Ectodermal cell (in vitro differentiated cells): ENCODE measurements around the gene AIP.

Experiments
- H3K27ac ChIP-seq: 2 replicates; pipeline ENCODE4 v1.7.0; 2013; ENCODE audit warnings: mild to moderate bottlenecking, low read depth, low read length; ENCODE audit not compliant: insufficient read depth, poor library complexity, severe bottlenecking
- H3K27me3 ChIP-seq: 2 replicates; pipeline ENCODE4 v1.7.0; 2013; ENCODE audit warnings: mild to moderate bottlenecking, low read length; ENCODE audit not compliant: insufficient read depth, control insufficient read depth, poor library complexity, severe bottlenecking
- H3K36me3 ChIP-seq: one replicate; pipeline ENCODE4 v1.7.0; 2013; ENCODE audit warnings: low read length; ENCODE audit not compliant: control insufficient read depth, insufficient read depth
- H3K4me1 ChIP-seq: one replicate; pipeline ENCODE4 v1.7.0; 2013; ENCODE audit warnings: low read length; ENCODE audit not compliant: control insufficient read depth, insufficient read depth
- H3K4me3 ChIP-seq: 2 replicates; pipeline ENCODE4 v1.7.0; 2013; ENCODE audit warnings: low read depth, low read length, control low read depth; ENCODE audit not compliant: insufficient read depth
- H3K9me3 ChIP-seq: 2 replicates; pipeline ENCODE4 v1.7.0; 2013; ENCODE audit warnings: mild to moderate bottlenecking, low read length, moderate library complexity; ENCODE audit not compliant: control insufficient read depth
- WGBS, 2 experiments: methylation state at CpG; one replicate each; pipeline ENCODE4 v1.1.7; 2013; ENCODE audit warnings: missing lambda C conversion rate in 2 of 2; 5-methylcytosine and 5-hydroxymethylcytosine counted together

AIP gene

DNA sequence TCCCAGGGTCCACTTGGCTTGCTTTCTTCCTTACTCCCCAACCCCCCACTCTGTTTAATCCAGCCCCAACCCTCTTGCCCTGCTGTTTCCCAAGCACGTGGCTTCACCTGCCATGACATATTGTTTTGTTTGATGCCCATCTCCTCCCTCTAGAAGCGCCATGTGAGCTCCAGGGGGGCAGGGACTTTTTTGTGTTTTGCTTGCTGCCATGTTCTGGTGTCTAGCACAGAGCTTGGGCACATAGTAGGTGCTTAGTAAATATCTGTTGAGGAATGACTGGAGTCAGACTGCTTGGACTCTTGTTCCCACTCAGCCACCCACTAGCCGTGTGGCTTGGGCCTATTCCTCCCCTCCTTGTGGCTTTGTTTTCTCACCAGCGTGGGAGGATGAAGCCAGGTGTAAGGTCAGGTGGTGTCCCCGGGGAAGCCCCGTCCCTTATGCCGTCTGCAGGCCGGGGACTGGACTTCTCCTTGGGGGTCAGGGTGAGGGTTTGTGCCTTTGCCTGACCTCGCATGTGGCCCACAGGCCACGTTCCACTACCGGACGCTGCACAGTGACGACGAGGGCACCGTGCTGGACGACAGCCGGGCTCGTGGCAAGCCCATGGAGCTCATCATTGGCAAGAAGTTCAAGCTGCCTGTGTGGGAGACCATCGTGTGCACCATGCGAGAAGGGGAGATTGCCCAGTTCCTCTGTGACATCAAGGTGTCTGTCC, 3.8 kb downstream of the AIP start:
- H3K9me3 ChIP-seq = no peaks in the 10 kb centered on the region
- H3K4me1 ChIP-seq = peaks cover 6% of the 10 kb centered on the region
- H3K36me3 ChIP-seq = no peaks in the 10 kb centered on the region
- H3K27ac ChIP-seq = no peak overlapping the region
- 94 to 95% methylated on average over 20 of the region's 20 CpGs for WGBS, 2 experiments
- no peak overlapping the region for H3K4me3 ChIP-seq
- H3K27me3 ChIP-seq = peaks cover 4% of the 10 kb centered on the region

GRCh38 chr11:67489203-67489884, 6.5 kb downstream of the AIP start:
- H3K36me3 ChIP-seq = peaks cover 11% of the 10 kb centered on the region
- H3K4me3 ChIP-seq = no peak overlapping the region
- no peaks in the 10 kb centered on the region for H3K27me3 ChIP-seq
- H3K27ac ChIP-seq = no peak overlapping the region
- no peaks in the 10 kb centered on the region for H3K9me3 ChIP-seq
- WGBS, 2 experiments = 93 to 94% methylated on average over 25 of the region's 25 CpGs
- H3K4me1 ChIP-seq = no peaks in the 10 kb centered on the region

DNA sequence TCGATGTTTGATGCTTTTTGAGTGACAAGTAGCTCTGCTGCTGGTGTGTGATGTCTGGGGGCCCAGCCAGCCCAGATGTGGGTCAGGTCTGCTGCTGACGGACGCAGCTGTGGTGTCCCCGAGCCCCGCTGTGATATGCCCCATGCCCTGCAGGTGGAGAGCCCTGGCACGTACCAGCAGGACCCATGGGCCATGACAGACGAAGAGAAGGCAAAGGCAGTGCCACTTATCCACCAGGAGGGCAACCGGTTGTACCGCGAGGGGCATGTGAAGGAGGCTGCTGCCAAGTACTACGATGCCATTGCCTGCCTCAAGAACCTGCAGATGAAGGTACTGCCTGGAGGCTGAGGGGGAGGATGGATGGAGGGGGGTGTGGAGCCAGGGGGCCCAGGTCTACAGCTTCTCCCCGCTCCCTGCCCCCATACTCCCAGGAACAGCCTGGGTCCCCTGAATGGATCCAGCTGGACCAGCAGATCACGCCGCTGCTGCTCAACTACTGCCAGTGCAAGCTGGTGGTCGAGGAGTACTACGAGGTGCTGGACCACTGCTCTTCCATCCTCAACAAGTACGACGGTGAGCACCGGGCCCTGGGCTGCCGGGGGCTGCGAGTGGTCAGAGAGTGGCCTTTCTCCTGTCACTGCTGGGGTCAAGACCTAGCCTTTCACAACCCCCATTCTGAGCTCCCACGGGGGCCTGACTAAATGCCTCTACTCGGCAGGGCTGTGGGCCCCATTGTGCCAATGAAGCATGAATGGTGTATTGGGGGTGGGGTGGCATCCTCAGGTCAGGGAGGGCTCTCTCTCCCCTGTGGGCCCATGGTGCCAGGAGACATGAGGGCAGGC, 7.3 kb downstream of the AIP start:
- 95 to 96% methylated on average over 23 of the region's 23 CpGs for WGBS, 2 experiments
- H3K4me1 ChIP-seq = no peaks in the 10 kb centered on the region
- H3K27ac ChIP-seq = no peak overlapping the region
- no peaks in the 10 kb centered on the region for H3K27me3 ChIP-seq
- peaks cover 11% of the 10 kb centered on the region for H3K36me3 ChIP-seq
- H3K9me3 ChIP-seq = no peaks in the 10 kb centered on the region
- no peak overlapping the region for H3K4me3 ChIP-seq

- no peaks in the 10 kb centered on the region for H3K4me1 ChIP-seq
- H3K4me3 ChIP-seq = no peak overlapping the region
- H3K27me3 ChIP-seq = no peaks in the 10 kb centered on the region
- H3K27ac ChIP-seq = no peak overlapping the region
- 94 to 96% methylated on average over 15 of the region's 15 CpGs for WGBS, 2 experiments
- peaks cover 11% of the 10 kb centered on the region for H3K36me3 ChIP-seq
- H3K9me3 ChIP-seq = no peaks in the 10 kb centered on the region
These were observed 7.9 kb downstream of the AIP start for GRCh38 chr11:67490727-67491065.

GRCh38 chr11:67491276-67492068, 8.6 kb downstream of the AIP start:
- no peak overlapping the region for H3K27ac ChIP-seq
- WGBS, 2 experiments = 95 to 96% methylated on average over 24 of the region's 24 CpGs
- no peaks in the 10 kb centered on the region for H3K27me3 ChIP-seq
- no peaks in the 10 kb centered on the region for H3K9me3 ChIP-seq
- peaks cover 11% of the 10 kb centered on the region for H3K36me3 ChIP-seq
- H3K4me3 ChIP-seq = no peak overlapping the region
- no peaks in the 10 kb centered on the region for H3K4me1 ChIP-seq

DNA sequence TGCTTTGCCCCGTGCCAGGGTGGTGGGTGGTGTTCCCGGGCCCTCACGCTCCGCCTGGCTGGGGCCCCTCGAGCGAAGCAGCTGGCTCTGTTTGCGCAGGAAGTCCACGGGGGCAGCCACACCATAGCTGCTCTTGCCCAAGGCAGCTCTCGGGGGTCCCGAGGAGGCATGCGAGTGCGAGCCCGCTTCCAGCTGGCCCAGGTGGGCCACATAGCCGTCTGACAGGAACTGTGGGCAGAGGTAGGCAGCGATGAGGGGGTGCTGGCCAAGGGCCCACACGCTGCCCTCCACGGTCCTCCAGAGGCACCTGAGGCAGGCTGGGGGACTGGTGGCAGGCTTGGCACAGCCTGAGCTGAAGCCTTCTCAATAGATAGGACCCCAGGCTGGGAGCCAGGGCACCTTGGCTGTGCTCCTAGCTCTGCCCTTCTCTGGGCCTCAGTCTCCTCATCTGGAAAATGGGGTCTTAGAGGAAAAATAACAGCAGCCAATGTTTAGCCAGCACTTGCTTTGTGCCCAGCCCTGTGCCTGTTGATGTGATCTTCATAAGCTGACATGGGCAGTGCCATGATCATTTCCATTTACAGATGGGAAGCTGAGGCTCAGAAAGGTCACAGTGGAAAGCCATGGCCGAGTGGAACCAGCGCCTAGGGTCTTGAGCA, 9.4 kb downstream of the AIP start:
- Histone ChIP-seq H3K4me3 (no peak overlapping the region), H3K36me3 (peaks cover 11% of the 10 kb centered on the region), H3K9me3 (no peaks in the 10 kb centered on the region), H3K4me1 (no peaks in the 10 kb centered on the region), H3K27me3 (no peaks in the 10 kb centered on the region), H3K27ac (no peak overlapping the region)
- WGBS, 2 experiments = 95% methylated on average over 19 of the region's 19 CpGs

GRCh38 chr11:67492801-67493547, 10.1 kb downstream of the AIP start:
- 89% methylated on average over 46 of the region's 46 CpGs for WGBS, 2 experiments
- Histone ChIP-seq H3K27ac (no peak overlapping the region), H3K36me3 (peaks cover 11% of the 10 kb centered on the region), H3K4me1 (no peaks in the 10 kb centered on the region), H3K4me3 (no peak overlapping the region), H3K27me3 (no peaks in the 10 kb centered on the region), H3K9me3 (no peaks in the 10 kb centered on the region)

DNA sequence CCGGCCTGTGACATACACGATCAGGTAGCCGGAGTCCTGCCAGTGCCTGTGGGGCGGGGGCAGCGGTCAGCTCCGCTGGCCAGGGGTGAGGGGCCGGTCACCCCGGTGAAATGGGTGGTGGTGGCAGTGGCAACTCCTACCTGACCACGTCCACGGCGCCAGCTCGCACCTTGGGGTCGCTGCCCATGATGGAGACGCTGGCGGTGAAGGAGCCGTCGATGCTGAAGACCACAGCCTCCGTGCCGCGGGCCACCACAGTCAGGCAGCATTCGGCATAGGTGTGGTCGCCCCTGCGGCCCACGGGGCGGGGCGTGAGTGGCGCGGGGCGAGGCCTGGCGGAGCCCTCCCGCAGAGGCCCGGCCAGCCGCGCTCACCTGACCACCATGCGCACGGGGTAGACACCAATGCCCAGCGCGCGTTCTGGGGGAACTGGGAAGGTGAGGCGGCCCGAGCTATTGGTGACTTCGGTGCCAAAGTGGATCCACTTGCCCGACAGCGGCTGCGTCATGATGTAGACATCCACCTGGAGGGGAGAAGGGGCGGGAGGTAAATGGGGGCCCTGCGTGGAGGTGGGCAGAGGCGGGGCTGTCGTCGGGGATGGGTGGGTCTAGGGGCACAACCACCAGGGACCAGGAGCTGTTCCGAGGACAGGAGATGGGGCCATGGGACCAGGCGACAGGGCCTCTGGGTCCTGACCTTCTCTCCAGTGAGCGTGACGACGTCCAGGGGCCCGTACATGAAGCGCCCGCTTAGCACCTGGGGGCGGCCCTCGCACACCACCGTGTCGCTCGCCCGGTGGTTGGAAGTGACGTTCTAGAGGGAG, 10.9 kb downstream of the AIP start:
- H3K27me3 ChIP-seq = no peaks in the 10 kb centered on the region
- 96% methylated on average over 65 of the region's 65 CpGs for WGBS, 2 experiments
- peaks cover 11% of the 10 kb centered on the region for H3K36me3 ChIP-seq
- no peak overlapping the region for H3K4me3 ChIP-seq
- no peak overlapping the region for H3K27ac ChIP-seq
- H3K9me3 ChIP-seq = no peaks in the 10 kb centered on the region
- no peaks in the 10 kb centered on the region for H3K4me1 ChIP-seq
